GM12872 (cell line): ENCODE measurements around the gene SH3PXD2B.

Experiments
- TF ChIP-seq, protein P1 (sequence below): IDR thresholded peaks from 3 replicates; pipeline ENCODE4 v1.5.1; 2011; ENCODE audit warnings: low read depth, mild to moderate bottlenecking, low read length, moderate library complexity; ENCODE audit not compliant: insufficient read depth

SH3PXD2B gene

DNA sequence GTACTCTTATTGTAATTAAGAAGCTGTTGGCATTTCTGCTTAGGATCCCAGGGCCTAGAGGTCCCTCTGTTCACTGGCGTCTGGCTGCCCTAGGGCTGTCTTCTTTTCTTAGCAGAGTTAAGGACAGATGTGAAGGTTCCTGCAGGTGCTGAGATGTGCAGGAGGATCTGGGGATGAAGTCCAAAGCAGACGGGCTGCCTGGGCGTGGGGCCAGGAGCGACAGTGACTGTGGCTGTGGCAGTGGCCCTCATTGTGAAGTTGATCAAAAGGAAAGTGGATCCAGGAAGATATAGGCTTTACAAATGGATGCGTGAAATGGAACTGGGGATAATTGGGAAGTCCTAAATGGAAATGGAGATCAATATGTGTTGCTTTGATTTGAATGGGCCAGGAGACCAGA is 19.1 kb upstream of the SH3PXD2B start:
- TF ChIP-seq, protein P1, sequence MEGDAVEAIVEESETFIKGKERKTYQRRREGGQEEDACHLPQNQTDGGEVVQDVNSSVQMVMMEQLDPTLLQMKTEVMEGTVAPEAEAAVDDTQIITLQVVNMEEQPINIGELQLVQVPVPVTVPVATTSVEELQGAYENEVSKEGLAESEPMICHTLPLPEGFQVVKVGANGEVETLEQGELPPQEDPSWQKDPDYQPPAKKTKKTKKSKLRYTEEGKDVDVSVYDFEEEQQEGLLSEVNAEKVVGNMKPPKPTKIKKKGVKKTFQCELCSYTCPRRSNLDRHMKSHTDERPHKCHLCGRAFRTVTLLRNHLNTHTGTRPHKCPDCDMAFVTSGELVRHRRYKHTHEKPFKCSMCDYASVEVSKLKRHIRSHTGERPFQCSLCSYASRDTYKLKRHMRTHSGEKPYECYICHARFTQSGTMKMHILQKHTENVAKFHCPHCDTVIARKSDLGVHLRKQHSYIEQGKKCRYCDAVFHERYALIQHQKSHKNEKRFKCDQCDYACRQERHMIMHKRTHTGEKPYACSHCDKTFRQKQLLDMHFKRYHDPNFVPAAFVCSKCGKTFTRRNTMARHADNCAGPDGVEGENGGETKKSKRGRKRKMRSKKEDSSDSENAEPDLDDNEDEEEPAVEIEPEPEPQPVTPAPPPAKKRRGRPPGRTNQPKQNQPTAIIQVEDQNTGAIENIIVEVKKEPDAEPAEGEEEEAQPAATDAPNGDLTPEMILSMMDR, result no peak

DNA sequence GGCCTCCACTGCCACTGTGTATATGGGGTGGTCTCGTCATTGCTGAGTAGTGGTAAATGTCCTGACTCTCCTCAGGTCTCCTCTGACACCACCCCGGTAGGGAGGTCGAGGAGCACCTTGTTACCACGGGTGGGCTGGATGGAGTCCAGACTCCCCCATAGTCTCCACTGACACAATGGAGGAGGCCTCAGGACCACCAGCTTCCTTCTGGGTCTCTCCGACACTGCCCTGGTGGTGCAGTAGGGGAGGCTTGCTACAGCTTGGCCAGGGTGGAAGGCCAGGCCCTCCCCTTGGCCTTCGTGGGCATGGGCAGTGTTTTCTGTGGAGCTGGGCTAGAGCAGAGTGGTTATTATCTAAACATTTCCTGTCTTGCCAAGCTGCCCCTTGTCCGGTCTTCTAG is 15.4 kb upstream of the SH3PXD2B start:
- TF ChIP-seq, protein P1, result no peak

DNA sequence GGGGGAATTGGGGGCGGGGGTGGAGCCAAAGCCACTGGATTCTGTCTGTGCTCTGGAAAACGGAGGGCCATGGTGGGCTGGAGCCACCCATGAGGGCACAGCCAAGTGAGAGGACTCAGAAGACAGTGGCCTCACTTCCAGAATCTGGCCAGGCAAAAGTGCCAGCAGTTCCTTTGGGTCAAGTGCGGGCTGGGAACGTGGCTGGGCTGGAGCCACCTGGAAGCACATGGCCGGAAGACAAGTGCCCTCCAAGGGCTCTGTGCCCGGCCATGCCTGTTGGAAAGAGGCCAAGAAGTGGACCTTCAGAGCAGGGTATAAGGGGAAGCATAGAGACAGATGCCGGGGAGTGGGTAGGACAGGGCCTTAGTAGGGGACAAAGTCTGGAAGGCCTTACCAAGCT is 11.7 kb upstream of the SH3PXD2B start:
- TF ChIP-seq, protein P1, result no peak

DNA sequence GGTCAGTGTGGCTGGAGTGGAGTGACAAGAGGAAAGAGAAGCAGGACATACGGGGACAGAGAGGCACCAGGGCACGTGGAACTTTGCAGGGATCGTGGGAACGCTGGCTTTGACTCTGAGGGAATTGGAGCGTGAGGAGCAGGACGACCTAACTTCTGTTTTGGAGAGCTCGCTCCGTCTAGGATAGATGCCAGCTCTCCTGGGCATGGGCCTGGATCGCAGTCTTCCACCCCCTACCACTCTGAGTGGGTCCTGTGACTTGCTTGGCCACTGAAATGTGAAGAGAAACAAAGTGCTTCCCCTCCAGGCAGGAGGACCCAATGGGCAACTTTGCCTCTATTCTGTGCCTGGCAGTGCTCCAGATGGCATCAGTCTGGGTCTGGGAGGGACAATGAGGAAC is 8.7 kb upstream of the SH3PXD2B start:
- TF ChIP-seq, protein P1, result no peak

DNA sequence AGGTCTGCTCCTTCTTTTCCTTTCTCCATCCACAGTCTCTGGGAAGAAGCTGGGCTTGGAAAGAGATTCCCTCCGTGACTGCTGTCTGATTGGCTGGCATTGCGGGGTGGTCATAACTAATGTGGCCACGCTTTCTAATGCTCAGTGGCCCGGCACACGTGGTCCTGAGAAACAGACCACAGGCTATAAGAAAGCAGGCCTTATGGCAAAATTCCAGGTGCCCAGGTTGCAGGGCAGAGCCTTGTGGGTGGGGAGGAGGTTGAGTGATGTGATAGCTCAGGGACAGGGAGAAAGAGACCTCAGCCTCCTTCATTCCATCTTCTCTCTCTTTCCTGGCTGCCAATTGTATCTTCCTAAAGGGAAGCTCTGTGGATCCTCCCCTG is 5.4 kb upstream of the SH3PXD2B start:
- TF ChIP-seq, protein P1, result no peak

DNA sequence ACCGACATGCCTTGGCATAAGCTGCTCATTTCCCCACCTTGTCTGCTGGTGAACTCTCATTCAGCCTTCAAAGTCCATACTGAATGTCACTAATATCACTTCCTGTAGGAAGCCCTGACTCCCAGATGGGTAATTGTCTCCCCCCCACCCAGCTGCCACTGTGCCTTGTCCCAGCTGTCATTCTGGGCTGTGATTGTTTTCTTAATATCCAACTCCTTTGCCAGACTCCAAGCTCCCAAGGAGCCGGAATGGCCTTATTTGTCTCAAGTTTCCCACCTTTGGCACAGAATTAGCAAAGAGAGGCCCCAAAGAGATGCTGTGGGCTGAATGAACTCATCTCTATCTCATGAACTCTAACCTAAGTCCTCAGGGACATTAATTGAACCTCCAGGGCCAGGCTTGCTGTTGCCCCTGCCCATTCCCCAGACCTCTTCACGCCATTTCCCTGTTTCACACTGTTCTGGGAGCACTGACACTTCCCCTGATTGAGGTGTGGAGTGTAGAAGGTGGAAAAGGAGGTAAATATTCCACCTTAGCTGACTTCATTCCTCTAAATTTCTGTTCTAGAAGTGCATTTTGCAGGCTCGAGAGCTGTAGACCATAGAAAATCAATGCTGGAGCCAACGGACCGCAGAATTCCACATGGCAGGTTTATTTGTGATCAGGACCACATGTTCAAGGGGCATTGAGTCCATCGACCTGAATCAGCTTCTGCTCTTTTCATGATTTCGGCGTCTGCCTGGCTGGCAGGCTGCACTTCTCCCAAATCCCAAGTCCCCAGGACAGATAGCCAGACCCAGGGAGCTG is 4.9 kb upstream of the SH3PXD2B start:
- TF ChIP-seq, protein P1, result no peak

DNA sequence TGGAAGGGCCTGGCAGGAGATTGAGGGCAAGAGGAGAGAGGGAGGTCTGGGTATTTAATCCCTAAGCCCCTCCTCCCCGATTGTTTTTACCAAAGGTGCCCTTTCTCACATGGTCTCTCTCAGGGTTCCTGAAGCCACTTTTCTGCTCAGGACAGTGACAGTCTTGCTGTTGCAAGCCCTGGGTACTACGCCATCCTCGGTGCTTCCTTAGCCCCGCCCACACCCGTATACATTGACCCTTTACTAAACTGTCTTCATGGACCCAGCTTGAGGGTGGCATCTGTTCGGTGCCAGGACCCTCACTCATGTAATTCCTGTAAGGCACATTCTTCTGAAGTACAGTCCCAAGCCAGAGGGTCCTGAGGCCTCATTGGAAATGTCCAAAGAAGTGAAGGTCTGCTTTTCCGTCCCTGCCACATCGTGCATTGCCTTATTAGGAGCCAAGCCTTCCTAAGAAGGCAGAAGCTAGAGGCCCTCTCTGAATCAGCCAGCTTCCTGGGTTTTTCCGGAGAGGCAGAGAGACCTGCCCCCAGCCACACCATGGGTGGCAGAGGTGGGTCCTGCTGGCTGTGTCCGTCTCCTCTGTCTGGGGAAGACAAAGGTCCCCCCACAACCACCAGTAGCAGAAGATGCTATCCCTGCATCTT is 1.9 kb upstream of the SH3PXD2B start:
- TF ChIP-seq, protein P1, result no peak
